ENCODE data around the gene MYO18B.
"Not testable (repeated sequence)": the region's sequence is repeated elsewhere in the genome, so short reads cannot be mapped to it uniquely, and the experiment has no call there.

Gene MYO18B

GRCh38 chr22:25959818-25960774 is 218.1 kb downstream of the MYO18B start:
- DNase-seq: no peak

- no peak for DNase-seq
These were observed 219.7 kb downstream of the MYO18B start for GRCh38 chr22:25961699-25962098.

- DNase-seq: no peak
These were observed 220.7 kb downstream of the MYO18B start for GRCh38 chr22:25962711-25963110.

- DNase-seq: no peak
These were observed 223.2 kb downstream of the MYO18B start for GRCh38 chr22:25964961-25965730.

GRCh38 chr22:25966448-25966913 is 224.5 kb downstream of the MYO18B start:
- no peak for DNase-seq

GRCh38 chr22:25969286-25969685 is 227.3 kb downstream of the MYO18B start:
- DNase-seq: no peak

GRCh38 chr22:25969901-25970300 is 227.9 kb downstream of the MYO18B start:
- DNase-seq: no peak

GRCh38 chr22:25970374-25970911 is 228.5 kb downstream of the MYO18B start:
- no peak for DNase-seq

GRCh38 chr22:25970999-25971811 is 229.2 kb downstream of the MYO18B start:
- no peak for DNase-seq

GRCh38 chr22:25972397-25972796 is 230.4 kb downstream of the MYO18B start:
- DNase-seq: no peak

- DNase-seq: no peak
These were observed 234.4 kb downstream of the MYO18B start for GRCh38 chr22:25976356-25976755.

GRCh38 chr22:25979968-25980367 is 238.0 kb downstream of the MYO18B start:
- DNase-seq: no peak

GRCh38 chr22:25984911-25985310 is 242.9 kb downstream of the MYO18B start:
- DNase-seq: not testable (repeated sequence)

- DNase-seq: no peak
These were observed 246.0 kb downstream of the MYO18B start for GRCh38 chr22:25987948-25988347.

- no peak for DNase-seq
These were observed 249.0 kb downstream of the MYO18B start for GRCh38 chr22:25990940-25991339.

- DNase-seq: no peak
These were observed 250.3 kb downstream of the MYO18B start for GRCh38 chr22:25992331-25992730.

GRCh38 chr22:25996669-25997068 is 254.7 kb downstream of the MYO18B start:
- no peak for DNase-seq

GRCh38 chr22:25997886-25998775 is 256.1 kb downstream of the MYO18B start:
- no peak for DNase-seq

GRCh38 chr22:26002456-26002855 is 260.5 kb downstream of the MYO18B start:
- no peak for DNase-seq

- no peak for DNase-seq
These were observed 262.5 kb downstream of the MYO18B start for GRCh38 chr22:26004477-26004876.

GRCh38 chr22:26008587-26008986 is 266.6 kb downstream of the MYO18B start:
- DNase-seq: no peak

Measured in bone marrow (tissue), 2 donors.